SW 1271 (cell line): ENCODE data around the gene SBK1.
"Not testable (repeated sequence)": the region's sequence is repeated elsewhere in the genome, so short reads cannot be mapped to it uniquely, and the experiment has no call there.

Experiments used
- DNase-seq, 2 experiments: peaks; one replicate each; lab custom pipeline; 2025; lab: John Stamatoyannopoulos, UW

The SBK1 gene

DNA sequence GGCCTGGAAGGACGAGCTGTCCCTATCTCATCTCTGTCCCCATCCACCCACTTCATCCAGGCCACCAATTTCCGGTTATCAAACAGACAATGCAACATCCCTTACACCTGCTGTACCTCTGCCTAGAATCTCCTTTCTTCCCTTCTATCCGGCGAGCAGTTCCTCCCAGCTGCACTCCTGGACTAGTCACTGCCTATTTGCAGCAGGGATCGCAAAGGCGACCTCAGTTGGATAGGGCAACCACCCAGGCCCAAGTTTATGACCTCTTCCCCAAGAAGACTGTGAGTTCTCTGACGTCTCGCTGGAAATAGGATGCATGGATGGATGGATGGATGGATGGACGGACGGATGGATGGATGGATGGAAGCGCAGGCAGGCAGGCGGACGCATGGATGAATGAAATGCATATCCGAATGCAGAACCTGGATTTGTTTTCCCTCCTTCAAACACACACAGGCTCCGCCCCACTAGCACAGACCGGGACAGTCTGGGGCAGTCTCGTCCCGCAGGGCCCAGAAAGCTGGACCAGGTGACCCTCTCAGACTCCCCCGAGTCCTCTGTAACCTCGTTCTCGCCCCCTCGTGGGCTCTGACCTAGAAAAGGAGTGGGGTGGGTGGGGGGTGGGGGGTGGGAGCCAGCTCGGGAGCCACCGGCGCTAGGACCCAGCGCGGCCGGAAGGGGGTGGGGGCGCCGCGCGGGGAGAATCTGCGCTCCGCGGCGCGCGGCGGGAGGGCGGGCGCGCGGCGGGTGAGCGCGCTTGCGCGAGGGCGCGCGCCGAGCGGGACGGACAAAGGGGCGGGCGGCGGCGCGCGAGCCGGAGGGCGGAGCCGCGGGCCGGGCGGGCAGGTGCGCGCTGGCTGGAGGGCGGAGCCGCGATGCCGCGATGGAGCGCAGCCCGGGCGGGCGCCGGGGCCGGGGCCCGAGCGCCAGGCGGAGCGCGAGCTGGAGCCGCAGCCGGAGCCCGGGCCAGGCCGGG, at the start of gene SBK1:
Gene SBK1 (plus strand): TSS at position 875 of the 976 bp plus-strand sequence. CDS start 24,867 bp downstream, outside the sequence.
- DNase-seq = peak; percentile 56 to 87

GRCh38 chr16:28249483-28249882, 42.8 kb upstream of the SBK1 start:
- not testable (repeated sequence) for DNase-seq

GRCh38 chr16:28250999-28251398, 41.3 kb upstream of the SBK1 start:
- no peak for DNase-seq

GRCh38 chr16:28254158-28254557, 38.2 kb upstream of the SBK1 start:
- no peak for DNase-seq

- DNase-seq = no peak
Measured at GRCh38 chr16:28255838-28256237, 36.5 kb upstream of the SBK1 start.

DNA sequence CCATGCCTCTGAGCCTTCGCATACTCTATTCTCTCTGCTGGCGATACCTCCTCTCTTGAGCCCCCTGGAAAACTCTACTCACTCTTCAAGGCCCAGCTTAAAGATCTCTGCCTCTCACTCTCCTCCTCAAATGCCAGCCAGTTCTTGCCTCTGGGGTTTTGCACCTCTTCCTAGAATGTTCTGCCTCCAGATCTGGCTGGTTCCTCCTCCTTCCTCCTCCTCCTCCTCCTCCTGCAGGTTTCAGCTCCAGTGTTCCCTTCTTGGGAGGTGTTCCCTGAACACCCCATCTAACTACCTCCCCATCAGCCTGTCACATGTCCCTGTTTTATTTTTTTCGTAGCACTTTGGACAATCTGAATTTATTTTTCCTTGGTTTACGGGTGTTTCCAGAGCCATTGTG, 35.1 kb upstream of the SBK1 start:
- no peak for DNase-seq

DNA sequence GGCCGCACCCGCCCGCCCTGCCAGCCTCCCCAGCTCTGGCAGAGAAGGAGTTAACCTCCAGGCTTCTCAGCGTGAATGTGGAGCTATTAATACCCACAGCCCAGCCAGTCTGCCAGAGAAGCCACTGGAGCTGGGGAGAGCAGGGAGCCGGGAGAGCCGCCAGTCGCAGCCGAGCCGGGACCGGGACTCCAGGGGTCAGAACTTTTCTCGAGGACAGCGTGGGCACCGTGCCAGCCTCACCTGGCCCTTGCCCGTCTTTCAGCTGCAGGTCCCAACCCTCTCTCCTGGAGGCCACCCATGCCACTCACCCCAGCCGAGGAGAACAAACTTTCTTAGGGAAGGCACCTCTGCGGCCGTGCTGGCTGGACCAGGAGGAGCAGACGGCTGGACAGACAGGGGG, 33.8 kb upstream of the SBK1 start:
- no peak for DNase-seq

- DNase-seq = no peak
Measured at GRCh38 chr16:28259091-28259780, 33.1 kb upstream of the SBK1 start.

DNA sequence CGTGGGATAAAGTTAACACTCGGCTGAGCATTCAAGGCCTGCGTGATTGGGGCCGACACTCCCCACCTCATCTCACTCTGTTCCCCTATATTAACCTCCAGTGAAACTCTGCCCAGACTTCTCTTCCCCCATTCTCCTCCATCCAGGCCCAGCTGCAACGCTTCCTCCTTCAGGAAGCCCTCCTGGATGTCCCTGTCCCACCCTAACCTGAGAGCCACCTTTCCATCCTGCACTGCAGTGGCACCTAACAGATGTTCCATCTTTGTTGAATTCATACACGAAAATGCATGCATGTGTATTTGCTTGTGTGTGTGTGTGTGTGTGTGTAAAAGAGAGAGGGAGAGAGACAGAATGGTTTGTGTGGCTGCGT, 32.6 kb upstream of the SBK1 start:
- DNase-seq = no peak

- DNase-seq = no peak
Measured at GRCh38 chr16:28260193-28260592, 32.1 kb upstream of the SBK1 start.

- no peak for DNase-seq
Measured at GRCh38 chr16:28261942-28262341, 30.4 kb upstream of the SBK1 start.

DNA sequence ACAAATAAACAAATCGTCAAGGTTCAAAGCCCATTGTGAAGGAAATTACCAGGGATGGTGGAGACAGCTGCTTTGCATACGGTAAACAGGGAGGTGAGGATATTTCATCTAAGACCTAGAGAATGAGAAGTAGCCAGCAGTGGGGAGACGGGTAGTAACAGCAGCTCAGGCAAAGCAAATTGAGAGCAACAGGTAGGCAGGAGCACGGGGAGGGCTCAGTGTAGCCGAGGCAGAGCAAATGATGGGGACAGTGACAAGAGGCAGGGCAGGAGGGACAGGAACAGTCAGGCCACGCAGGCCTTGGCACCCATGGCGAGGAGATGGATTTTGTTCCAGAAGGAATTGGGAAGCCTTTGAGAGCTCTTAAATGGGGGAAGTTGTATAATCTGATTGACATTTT, 29.0 kb upstream of the SBK1 start:
- DNase-seq = no peak

GRCh38 chr16:28264656-28265055, 27.7 kb upstream of the SBK1 start:
- no peak for DNase-seq

DNA sequence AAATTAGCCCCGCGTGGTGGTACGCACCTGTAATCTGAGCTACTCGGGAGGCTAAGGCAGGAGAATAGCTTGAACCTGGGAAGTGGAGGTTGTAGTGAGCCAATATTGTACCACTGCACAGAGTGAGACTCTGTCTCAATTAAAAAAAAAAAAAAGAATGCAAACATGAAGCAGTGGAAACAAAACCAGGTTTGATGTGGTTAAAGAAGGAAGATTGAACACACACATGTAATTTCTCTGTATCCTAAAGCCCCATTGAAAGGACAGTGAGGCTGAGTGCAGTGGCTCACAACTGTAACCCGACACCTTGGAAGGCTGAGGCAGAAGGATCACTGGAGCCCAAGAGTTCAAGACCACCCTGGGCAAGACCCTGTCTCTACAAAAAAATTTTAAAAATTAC, 26.5 kb upstream of the SBK1 start:
- no peak for DNase-seq

GRCh38 chr16:28267356-28267755, 25.0 kb upstream of the SBK1 start:
- no peak for DNase-seq

- no peak for DNase-seq
Measured at GRCh38 chr16:28273511-28273910, 18.8 kb upstream of the SBK1 start.

GRCh38 chr16:28274676-28275075, 17.6 kb upstream of the SBK1 start:
- no peak for DNase-seq

DNA sequence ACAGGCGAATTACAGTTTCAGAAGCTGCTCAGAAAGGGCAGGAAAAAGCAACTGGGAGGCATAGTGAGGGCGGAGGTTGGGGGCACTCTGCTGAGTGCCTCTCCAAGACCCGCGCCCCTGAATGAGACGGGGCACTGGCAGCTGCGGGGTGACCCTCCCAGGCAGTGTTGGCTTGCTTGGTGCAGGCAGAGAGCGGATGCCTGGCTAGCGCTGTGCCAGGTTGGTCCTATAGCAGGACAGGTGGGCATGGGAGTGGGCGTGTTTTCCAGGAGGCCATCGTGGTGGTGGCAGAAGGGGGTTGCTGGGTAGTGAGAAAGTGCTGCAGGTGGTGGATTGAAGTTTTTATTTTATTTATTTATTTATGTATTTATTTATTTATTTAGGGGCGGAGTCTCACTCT, 16.0 kb upstream of the SBK1 start:
- DNase-seq = no peak

DNA sequence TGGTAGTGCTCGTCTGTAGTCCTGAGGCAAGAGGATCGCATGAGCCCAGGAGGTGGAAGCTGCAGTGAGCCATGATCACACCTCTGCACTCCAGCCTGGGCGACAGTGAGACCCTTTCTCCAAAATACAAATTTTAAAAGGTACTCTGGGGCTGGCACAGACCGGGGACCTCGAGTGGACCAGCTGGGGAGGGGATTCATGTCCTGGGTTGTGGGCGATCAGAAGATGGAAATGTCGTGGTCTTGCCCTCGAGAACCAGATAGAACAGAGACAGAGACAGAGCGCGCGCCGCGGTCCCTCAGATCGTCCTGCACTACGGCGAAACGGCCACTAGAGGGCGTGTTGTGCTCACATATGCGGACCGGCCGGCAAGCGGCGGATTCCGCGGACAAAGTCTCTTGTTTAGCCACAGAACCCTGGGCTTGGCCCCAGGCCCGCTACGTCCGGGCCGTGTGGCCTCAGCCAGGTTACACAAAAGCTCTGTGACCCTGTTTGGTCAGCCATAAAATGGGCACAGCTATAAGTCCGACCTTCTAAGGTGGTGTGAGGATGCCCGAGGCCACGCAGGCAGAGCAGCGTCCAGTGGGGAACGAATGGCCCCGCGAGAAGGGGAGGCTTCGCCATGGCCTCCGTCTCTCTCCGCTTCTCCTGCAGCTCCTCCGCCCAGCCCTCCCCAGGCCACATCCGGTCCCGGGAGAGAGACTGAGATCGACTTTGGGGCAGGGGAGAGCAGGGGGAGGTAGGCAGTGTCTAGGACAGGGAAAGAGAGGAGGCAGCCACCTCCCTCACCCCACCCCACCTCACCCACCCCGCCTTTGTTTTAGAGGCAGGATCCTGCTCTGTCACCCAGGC, 14.6 kb upstream of the SBK1 start:
- peak; percentile 44 to 78 for DNase-seq

DNA sequence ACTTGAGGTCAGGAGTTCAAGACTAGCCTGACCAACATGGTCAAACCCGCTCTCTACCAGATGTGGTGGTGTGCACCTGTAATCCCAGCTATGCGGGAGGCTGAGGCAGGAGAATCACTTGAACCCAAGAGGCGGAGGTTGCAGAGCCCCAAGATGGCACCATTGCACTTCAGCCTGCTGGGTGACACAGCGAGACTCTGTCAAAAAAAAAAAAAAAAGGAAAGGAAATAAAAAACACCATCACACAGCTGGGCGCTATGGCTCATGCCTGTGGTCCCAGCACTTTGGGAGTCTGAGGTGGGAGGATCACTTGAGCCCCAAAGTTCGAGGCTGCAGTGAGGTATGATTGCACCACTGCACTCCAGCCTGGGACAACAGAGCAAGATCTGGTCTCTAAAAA, 13.3 kb upstream of the SBK1 start:
- no peak for DNase-seq

DNA sequence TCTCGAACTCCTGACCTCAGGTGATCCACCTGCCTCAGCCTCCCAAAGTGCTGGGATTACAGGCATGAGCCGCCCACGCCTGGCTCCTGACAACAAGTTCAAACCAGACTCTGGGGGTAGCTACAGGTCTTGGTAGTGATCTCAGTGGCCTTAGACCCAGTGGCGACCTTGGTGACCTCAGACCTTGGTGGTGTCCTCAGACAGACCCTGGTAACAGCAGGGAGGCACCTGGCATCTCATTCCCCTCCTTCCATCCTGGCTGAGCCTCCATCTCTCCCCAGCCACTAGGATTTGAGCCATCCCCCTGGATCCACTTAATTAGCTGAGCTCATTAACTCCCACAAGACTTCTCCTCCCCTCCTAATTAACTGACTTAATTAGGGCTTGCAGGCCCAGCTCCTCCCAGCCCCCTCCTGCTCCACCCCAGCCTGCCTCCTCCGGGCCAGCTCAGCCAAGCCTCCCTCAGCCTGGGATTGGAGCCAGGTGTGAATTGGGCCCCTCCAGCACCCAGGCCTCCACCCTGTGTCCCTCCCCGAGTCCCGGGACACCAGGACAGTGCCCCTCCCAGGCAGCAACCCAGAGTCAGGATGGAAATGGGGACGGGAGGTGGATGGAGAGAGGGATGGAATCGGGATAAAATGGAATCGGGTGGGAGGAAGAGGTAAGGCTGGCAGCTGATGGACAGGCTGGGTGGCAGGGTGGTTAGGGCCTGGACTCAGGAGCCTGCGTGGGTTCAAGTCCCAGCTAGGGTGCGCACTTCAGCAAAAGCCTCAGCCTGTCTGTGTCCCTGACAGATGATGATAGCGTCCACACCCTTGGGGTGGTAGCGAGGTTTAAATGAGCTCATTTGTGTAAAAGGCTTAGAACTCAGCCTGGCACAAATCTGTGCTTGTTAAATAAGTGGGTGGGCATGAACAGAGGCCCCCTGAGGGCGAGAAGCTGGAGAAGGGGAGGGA, 11.2 kb upstream of the SBK1 start:
- DNase-seq = no peak
